Measurements from ENCODE around the gene GALNT8.
"Not testable (repeated sequence)": the region's sequence is repeated elsewhere in the genome, so short reads cannot be mapped to it uniquely, and the experiment has no call there.

GRCh38 chr12:4721587-4721986, 1.4 kb downstream of the GALNT8 start:
- not testable (repeated sequence) for TF ChIP-seq CTCF (IDR thresholded peaks at IDR 0.05; ENCODE audit: insufficient read depth, low read length, poor library complexity, severe bottlenecking); EZH2phosphoT487 (conservative IDR thresholded peaks at IDR 0.05; ENCODE audit: low read length)

All from SU-DHL-6 (cell line).